ENCODE results near the gene FCRL1. TPM values are rescaled to one million over a fixed set of nuclear protein-coding genes. Genes with fewer than 3 reads are reported as not detected.

FCRL1 gene
- 141 TPM for polyA plus RNA-seq

- peak within 1 kb of the TSS in 1 of 3 donors; percentile 72 for H3K27ac Mint-ChIP-seq
Observed at GRCh38 chr1:157819896-157820295, at the start of gene FCRL1. TSS of gene FCRL1 (minus strand) at chr1:157820120. CDS start at chr1:157820037, 83 bp downstream.

DNA sequence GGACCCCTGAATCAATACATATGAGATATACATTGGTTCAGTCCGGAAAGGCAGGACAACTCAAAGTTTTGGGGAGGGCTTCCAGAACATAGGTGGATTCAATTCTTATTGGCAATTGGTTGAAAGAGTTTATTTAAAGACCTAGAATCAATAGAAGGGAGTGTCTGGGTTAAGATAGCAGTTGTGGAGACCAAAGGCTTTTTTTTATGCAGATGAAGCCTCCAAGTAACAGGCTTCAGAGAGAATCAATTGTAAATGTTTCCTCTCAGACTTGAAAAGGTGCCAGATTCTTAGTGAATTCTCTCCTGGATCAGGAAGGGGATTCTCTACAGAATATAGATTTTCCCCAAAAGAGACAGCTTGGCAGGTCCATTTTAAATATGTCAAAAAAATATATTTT is 48.7 kb upstream of the FCRL1 start:
- no peak overlapping the region for H3K4me3 Mint-ChIP-seq
- H3K9me3 Mint-ChIP-seq, result no peaks in the 10 kb centered on the region
- peaks cover 7 to 9% (median 9%) of the 10 kb centered on the region in 3 donors for H3K4me1 Mint-ChIP-seq
- H3K27me3 Mint-ChIP-seq, result no peaks in the 10 kb centered on the region
- peaks cover 3% of the 10 kb centered on the region for H3K36me3 Mint-ChIP-seq
- no peak overlapping the region for H3K27ac Mint-ChIP-seq

More at GRCh38 chr1:157819896-157820295, at the start of gene FCRL1:
- Mint-ChIP-seq H3K9me3 (no peaks in the 10 kb centered on the region), H3K36me3 (peaks cover 10% of the 10 kb centered on the region), H3K27me3 (peaks cover 2% of the 10 kb centered on the region), H3K4me3 (no peak within 1 kb of the TSS), H3K4me1 (peaks cover 28 to 32% (median 32%) of the 10 kb centered on the region in 3 donors)

DNA sequence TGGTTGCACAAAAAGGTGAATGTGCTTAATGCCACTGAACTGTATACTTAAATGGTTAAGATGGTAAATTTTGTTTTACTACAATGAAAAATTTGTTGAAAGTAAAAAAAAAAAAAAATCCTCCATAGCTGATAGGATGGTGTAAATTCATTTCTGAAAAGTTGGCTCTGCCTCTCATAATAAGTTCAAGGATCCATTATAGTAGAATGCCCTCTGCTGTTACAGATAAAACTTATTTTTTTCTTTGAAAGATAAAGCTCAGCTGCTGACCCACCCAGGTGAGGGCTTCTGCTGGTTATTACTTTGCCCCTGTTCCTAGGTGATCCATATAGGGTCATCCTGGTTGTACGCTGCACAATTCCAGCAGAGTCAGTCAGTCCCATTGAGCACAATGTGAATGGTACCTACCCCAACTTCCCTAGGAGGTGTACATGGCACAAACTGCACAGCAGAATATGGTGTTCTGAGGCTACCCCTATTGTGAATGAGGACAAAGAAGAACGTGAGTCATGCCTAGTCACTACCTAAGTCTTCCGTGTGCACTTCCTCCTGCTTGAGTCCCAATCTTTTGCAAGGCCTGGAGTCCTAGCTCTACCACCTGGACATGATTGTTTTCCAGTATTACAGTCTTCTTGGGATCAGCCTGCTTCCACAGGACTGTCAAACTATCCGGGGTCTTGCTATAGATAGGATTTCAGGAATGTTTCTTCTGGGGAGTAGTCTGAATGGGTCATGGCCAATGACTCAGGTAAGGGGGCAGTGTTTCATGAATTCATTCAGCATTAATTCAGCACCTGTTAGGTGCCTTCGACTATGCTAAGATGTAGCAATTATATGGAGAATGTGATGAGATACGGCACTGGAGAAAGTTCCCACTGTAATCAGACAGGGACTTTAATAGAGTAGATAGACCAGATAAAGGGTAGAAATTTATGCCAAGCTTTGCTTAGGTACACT is 42.5 kb upstream of the FCRL1 start:
- no peaks in the 10 kb centered on the region for H3K9me3 Mint-ChIP-seq
- H3K36me3 Mint-ChIP-seq, result no peaks in the 10 kb centered on the region
- H3K27ac Mint-ChIP-seq, result no peak overlapping the region
- H3K4me1 Mint-ChIP-seq, result peaks cover 6 to 17% (median 9%) of the 10 kb centered on the region in 3 donors
- H3K4me3 Mint-ChIP-seq, result no peak overlapping the region
- no peaks in the 10 kb centered on the region for H3K27me3 Mint-ChIP-seq

GRCh38 chr1:157856538-157856937 is 36.6 kb upstream of the FCRL1 start:
- H3K27me3 Mint-ChIP-seq, result no peaks in the 10 kb centered on the region
- no peak overlapping the region for H3K4me3 Mint-ChIP-seq
- H3K27ac Mint-ChIP-seq, result no peak overlapping the region
- H3K36me3 Mint-ChIP-seq, result no peaks in the 10 kb centered on the region
- no peaks in the 10 kb centered on the region for H3K9me3 Mint-ChIP-seq
- H3K4me1 Mint-ChIP-seq, result peaks cover 10 to 19% (median 15%) of the 10 kb centered on the region in 3 donors

- Mint-ChIP-seq H3K27me3 (no peaks in the 10 kb centered on the region), H3K9me3 (no peaks in the 10 kb centered on the region), H3K4me1 (peaks cover 32 to 35% (median 32%) of the 10 kb centered on the region in 3 donors), H3K36me3 (no peaks in the 10 kb centered on the region), H3K4me3 (peak overlapping the region in 1 of 4 donors; percentile 10), H3K27ac (peak overlapping the region in 1 of 3 donors; percentile 30)
Observed at GRCh38 chr1:157852476-157852875, 32.6 kb upstream of the FCRL1 start.

DNA sequence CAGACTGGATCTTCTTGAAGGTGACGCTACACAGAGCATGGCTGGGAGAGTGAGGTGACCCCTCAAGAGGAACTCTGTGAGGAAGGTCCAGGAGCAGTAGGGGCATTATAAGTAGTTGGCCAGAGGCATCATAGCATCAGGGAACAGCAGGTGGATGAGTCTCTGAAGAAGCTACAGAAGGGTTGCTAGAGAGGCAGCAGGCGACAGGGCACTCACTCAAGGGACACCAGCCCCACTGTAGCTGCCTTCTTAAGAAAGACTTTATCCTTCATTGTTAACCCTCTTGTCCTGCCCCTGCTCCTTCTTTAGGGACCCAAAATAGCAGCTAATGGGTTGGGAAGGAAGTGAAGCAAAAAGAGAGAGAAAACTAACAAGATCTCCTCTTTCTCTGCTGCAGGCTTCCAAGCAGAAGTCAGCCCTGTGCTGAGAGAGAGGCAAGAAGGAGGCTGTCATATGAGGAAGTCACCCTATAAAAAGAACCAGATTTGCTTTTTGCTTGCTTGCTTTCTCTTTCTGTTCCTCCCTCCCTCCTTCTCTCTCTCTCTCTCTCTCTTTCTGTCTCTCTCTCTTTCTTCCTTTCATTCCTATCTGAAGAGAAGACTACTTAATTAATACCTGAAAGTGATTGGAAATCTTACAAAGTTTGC is 29.4 kb upstream of the FCRL1 start:
- no peaks in the 10 kb centered on the region for H3K9me3 Mint-ChIP-seq
- peaks cover under 1% of the 10 kb centered on the region for H3K36me3 Mint-ChIP-seq
- peaks cover 32 to 45% (median 33%) of the 10 kb centered on the region in 3 donors for H3K4me1 Mint-ChIP-seq
- no peaks in the 10 kb centered on the region for H3K27me3 Mint-ChIP-seq
- H3K27ac Mint-ChIP-seq, result peak overlapping the region; percentile 89 to 97 (median 90)
- peak overlapping the region; percentile 75 to 99 (median 90) for H3K4me3 Mint-ChIP-seq

GRCh38 chr1:157844089-157844830 is 24.3 kb upstream of the FCRL1 start:
- Mint-ChIP-seq H3K36me3 (peaks cover 2% of the 10 kb centered on the region), H3K4me1 (peaks cover 41 to 47% (median 42%) of the 10 kb centered on the region in 3 donors), H3K27me3 (no peaks in the 10 kb centered on the region), H3K4me3 (peak overlapping the region in 3 of 4 donors; percentile 5 to 74 (median 36)), H3K27ac (peak overlapping the region; percentile 0 to 55 (median 51)), H3K9me3 (no peaks in the 10 kb centered on the region)

DNA sequence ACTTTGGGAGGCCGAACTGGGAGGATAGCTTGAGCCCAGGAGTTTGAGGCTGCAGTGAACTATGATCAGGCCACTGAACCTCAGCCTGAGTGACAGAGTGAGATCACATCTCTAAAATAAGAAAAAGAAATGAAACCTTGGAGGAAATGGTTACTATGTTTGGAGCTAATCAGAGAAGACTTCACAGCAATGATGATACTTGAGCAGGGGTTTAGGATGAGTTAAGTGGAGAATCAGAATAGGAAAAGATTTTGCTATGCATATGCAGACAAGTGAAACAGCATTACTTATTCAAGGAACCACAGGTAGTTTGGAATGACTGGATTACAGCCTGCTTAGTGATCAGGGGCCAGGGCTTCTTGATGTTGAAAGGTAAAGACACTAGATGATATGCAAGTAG is 23.0 kb upstream of the FCRL1 start:
- H3K9me3 Mint-ChIP-seq, result no peaks in the 10 kb centered on the region
- peaks cover 42 to 50% (median 43%) of the 10 kb centered on the region in 3 donors for H3K4me1 Mint-ChIP-seq
- H3K27ac Mint-ChIP-seq, result no peak overlapping the region

GRCh38 chr1:157841708-157842107 is 21.8 kb upstream of the FCRL1 start, which contains the start of gene CD5L:
TSS of gene CD5L (minus strand) at chr1:157841808. CDS start at chr1:157841701, 107 bp downstream.
- peaks cover 2% of the 10 kb centered on the region for H3K36me3 Mint-ChIP-seq
- peak within 1 kb of the TSS in 1 of 4 donors; percentile 47 for H3K4me3 Mint-ChIP-seq
- no peaks in the 10 kb centered on the region for H3K27me3 Mint-ChIP-seq
- H3K4me1 Mint-ChIP-seq, result peaks cover 44 to 49% (median 47%) of the 10 kb centered on the region in 3 donors
- no peak within 1 kb of the TSS for H3K27ac Mint-ChIP-seq
- no peaks in the 10 kb centered on the region for H3K9me3 Mint-ChIP-seq

More for the DNA sequence above, 23.0 kb upstream of the FCRL1 start:
- Mint-ChIP-seq H3K36me3 (peaks cover 2% of the 10 kb centered on the region), H3K27me3 (no peaks in the 10 kb centered on the region), H3K4me3 (peak overlapping the region in 2 of 4 donors; percentile 1 to 47)

GRCh38 chr1:157838966-157839365 is 19.0 kb upstream of the FCRL1 start:
- H3K27ac Mint-ChIP-seq, result no peak overlapping the region
- no peaks in the 10 kb centered on the region for H3K27me3 Mint-ChIP-seq
- H3K9me3 Mint-ChIP-seq, result no peaks in the 10 kb centered on the region
- peaks cover 2% of the 10 kb centered on the region for H3K36me3 Mint-ChIP-seq
- peaks cover 27 to 39% (median 28%) of the 10 kb centered on the region in 3 donors for H3K4me1 Mint-ChIP-seq
- H3K4me3 Mint-ChIP-seq, result peak overlapping the region in 2 of 4 donors; percentile 32 to 52

DNA sequence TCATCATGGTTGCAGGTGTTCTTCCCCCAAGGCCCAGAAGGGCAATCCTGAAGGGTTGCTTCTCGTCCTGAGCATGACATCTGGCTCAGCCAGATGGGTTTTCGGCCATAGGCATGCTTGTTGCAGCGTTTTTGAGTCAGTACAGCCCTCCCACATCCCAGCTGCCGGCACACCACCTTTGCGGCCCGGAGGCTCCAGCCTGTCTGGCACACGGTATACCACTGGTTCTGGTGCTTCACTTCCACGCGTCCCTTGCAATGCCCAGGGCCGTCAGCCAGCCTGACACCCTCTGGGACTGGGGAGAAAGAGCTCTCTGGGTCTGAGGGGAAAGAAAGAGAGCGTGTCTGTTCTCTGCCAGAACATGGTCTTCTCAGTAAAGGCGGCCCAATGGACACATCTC is 14.5 kb upstream of the FCRL1 start:
- H3K27me3 Mint-ChIP-seq, result peaks cover 2% of the 10 kb centered on the region
- H3K9me3 Mint-ChIP-seq, result no peaks in the 10 kb centered on the region
- no peak overlapping the region for H3K27ac Mint-ChIP-seq
- no peak overlapping the region for H3K4me3 Mint-ChIP-seq
- peaks cover 2% of the 10 kb centered on the region for H3K36me3 Mint-ChIP-seq
- peaks cover 31 to 45% (median 43%) of the 10 kb centered on the region in 3 donors for H3K4me1 Mint-ChIP-seq

DNA sequence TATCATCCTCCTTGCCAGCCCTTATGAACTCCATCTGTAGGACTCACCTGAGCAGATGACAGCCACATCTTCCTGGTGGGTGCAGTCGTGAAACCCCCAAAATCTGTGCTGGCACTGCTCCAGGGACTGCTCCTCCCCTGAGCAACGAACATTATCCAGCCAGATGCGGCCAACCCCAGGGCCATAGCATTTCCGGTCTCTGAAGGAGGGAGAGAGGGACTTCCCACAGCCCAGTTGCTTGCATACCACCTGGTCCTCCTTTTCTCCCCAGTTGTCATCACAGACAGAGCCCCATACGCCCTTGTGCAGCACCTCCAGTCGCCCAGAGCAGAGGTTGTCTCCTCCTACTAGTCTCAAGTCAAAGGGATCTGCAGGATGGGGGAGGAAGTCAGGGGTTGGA is 13.2 kb upstream of the FCRL1 start:
- Mint-ChIP-seq H3K27me3 (peaks cover 2% of the 10 kb centered on the region), H3K27ac (peak overlapping the region; percentile 47 to 83 (median 73)), H3K4me1 (peaks cover 32 to 47% (median 45%) of the 10 kb centered on the region in 3 donors), H3K4me3 (peak overlapping the region; percentile 4 to 63 (median 24)), H3K9me3 (no peaks in the 10 kb centered on the region), H3K36me3 (peaks cover 2% of the 10 kb centered on the region)

- Mint-ChIP-seq H3K27ac (peak overlapping the region; percentile 39 to 73 (median 52)), H3K27me3 (peaks cover 2% of the 10 kb centered on the region), H3K4me1 (peaks cover 32 to 44% (median 43%) of the 10 kb centered on the region in 3 donors), H3K4me3 (peak overlapping the region in 3 of 4 donors; percentile 33 to 82 (median 54)), H3K36me3 (peaks cover 2% of the 10 kb centered on the region), H3K9me3 (no peaks in the 10 kb centered on the region)
Observed at GRCh38 chr1:157831968-157832626, 12.2 kb upstream of the FCRL1 start.

- H3K27ac Mint-ChIP-seq, result peak overlapping the region in 1 of 3 donors; percentile 16
Observed at GRCh38 chr1:157830887-157831286, 11.0 kb upstream of the FCRL1 start.

More at GRCh38 chr1:157830887-157831286, 11.0 kb upstream of the FCRL1 start:
- H3K4me3 Mint-ChIP-seq, result no peak overlapping the region
- H3K36me3 Mint-ChIP-seq, result peaks cover 2% of the 10 kb centered on the region
- no peaks in the 10 kb centered on the region for H3K9me3 Mint-ChIP-seq
- peaks cover 2% of the 10 kb centered on the region for H3K27me3 Mint-ChIP-seq
- H3K4me1 Mint-ChIP-seq, result peaks cover 32 to 43% (median 43%) of the 10 kb centered on the region in 3 donors
